AML-193 (cell line): ENCODE measurements around the gene TKT.
"Not testable (repeated sequence)": the region's sequence is repeated elsewhere in the genome, so short reads cannot be mapped to it uniquely, and the experiment has no call there.

Experiments used
- DNase-seq, 2 experiments: peaks; one replicate each; lab custom pipeline; 2025; lab: John Stamatoyannopoulos, UW

TKT gene

DNA sequence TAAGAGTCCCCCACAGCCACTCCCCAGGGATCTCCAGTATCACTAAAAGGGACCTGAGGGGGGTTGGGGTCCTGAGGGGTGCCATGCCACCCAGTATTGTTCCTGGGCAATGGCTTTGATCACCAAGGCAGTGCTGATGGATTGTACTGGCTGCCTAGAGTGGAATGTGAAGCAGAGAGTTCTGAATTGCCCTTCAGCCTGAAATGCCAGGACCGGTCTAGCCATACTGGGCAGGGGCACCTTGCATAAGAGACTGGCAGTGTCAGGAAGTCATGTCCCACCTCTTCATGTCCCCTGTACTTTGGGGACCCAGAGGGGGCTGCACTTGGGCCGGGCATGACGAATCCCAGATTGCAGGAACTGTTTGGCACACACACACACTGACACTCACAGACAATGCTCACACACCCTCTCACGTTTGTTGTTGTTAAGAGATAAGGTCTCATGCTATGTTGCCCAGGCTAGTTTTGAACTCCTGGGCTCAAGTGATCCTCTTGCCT is 4.5 kb upstream of the TKT start:
- no peak for DNase-seq

DNA sequence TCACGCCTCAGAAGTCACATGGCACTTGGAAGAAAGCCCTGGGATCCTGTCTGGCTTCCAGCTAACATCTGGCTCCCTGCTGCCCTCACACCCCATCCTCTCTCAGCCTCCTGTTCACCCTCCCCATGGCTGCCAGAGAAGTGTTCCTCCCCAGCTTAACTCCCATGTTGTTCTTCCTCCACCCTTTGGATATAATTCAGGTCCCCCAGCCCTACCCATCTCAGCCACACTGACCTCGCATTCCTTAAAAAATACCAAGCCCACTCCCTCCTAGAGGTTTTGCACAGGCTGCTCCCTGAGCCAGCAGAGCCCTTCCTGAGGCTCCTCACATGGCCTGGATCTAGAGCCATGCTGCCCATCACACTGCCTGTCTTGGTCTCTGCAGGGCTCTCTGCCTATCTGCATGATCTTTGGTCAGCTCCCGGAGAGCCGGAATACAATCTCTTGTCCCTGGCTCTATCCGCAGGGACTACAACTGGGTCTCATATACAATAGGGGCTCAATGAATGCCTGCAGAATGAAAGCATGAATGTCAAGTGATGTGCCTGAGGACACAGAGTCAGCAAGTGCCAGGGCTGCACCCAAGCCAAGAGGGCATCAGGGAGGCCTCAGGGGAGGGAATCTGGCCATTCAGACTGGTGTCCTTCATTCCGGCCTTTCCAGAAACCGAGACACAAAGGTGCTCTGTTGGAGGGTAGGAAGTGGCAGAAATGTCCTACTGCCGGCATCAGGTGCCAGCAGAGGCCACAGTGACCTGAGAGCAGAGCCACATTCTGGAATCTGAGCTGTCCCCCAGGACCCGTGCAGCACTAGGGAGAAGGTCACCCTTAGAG is 3.8 kb upstream of the TKT start:
- DNase-seq, result no peak

DNA sequence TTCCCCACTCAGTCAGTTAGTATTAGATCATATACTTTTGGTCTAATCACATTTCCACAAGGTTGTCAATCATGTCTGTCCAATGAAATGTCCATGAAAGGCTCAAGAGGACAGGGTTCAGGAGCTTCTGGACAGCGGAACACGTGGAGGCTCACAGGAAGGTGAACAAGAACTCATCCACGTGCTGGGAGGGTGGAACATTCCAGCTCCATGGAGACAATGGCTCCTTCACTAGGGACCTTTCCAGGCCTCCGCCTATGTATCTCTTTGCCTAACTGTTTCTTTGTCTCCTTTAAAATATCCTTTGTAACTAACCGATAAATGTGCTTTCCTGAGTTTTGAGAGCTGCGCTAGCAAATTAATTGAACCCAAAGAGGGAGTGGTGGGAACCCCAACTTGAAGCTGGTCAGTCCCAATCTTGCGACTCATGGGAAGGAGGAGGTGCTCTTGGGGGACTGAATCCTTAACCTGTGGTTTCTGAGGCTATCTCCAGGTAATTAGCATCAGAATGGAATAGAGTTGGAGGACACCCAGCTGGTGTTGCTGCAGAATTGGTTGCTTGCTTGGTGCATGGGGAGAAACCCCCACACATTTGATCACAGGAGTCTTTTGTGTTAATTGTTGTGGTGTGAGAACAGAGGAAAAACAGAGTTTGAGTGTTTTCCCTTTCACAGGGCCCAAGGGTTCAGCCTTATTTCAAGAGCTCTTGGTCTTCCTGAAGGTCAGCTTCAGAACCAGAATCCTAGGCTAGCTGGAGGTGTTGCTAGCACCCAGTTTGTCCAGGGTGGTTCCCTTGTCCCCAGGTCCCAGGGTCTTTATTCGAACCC is 3.0 kb upstream of the TKT start:
- no peak for DNase-seq

DNA sequence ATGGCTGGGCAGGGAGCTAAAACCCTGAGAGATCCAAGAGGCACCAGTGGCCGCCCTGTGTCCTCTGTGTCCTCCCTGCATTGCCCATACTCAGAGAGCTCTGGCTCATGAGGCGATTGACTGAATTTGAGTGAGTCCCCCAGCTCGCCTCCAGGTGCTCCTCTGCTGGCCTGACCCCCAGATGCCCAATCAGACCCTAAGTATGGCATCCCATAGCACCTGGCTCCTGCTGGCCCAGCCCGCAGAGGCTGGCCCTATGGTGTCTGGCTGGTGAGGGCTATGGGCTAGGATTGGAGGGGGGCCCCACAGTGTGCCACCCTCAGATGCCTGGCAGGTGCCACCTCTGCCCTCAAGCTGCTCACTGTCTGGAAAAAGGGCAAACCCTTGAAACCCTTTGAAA is 1.6 kb upstream of the TKT start:
- DNase-seq, result no peak

DNA sequence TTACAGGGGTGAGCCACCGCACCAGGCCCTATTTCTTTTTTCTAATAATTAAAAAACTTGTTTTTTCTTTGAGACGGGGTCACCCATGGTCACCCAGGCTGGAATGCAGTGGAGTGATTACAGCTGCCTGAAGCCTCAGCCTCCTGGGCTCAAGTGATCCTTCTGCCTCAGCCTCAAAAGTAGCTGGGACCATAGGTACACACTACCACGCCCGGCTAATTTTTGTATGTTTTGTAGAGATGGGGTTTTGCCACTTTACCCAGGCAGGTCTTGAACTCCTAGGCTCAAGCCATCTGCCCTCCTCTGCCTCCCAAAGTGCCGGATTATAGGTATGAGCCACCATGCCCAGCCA is 858 bp upstream of the TKT start:
- DNase-seq, result no peak

DNA sequence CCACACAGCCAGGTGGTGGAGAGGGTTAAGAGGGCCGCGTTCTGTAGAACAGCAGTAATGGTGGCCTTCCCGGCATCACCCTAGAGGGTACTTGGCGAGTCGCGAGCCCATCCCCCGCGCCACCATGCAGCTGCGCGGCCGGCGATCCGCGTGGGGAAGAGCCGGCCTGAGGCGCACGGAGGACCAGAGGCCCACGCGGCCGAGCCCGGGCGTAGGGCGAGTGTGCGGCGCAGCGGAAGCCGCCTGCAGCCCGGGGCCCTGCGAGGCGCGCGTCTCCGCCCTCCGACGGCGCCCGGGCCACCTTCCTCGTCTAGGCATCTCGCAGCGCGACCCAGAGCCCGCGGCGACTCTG is 423 bp downstream of the TKT start:
- DNase-seq, result peak in 1 of 2 experiments; percentile 41

DNA sequence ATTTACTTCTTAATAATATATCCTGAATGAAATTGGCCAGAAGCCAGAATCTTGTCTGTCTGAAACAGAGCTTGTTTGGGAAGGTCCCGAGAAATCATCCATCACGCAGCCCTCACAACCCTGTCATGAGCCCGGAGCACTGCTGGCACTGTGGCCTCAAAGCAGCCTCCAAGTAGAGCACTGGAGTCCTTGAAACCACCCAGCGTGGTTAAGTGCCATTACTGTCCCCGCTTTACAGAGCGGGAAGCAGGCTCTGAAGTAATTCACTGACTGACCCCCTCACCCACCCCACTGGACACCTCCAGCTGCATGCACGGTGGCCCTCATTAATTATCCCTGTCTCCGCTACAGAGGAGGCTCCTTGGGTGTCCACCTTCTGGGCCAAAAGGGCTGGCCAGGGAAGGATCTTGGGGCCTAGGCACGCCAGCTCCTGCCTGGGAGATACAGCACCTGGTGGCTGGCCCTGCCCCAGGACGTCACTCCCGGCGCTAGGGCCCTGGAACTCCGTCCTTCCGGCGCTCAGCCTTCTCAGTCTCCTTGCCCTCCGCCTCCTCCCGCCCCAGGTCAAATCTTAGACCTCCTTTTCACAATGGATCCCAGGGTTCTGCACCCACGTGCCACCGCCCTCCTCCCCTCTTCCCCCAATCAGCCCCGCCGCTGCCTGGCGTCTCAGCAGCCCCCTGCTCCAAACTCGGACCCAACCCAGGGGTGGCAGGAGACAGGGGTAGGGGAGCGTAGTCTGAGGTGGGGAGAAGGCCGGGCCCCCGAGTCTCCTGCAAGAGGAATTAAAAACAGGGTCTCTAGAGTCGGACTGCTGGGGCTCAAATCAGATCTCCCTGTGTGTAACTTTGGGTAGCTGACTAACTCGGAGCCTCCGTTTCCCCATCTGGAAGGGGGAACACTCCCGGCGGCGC is 1.1 kb downstream of the TKT start:
- DNase-seq, result peak; percentile 41 to 49

DNA sequence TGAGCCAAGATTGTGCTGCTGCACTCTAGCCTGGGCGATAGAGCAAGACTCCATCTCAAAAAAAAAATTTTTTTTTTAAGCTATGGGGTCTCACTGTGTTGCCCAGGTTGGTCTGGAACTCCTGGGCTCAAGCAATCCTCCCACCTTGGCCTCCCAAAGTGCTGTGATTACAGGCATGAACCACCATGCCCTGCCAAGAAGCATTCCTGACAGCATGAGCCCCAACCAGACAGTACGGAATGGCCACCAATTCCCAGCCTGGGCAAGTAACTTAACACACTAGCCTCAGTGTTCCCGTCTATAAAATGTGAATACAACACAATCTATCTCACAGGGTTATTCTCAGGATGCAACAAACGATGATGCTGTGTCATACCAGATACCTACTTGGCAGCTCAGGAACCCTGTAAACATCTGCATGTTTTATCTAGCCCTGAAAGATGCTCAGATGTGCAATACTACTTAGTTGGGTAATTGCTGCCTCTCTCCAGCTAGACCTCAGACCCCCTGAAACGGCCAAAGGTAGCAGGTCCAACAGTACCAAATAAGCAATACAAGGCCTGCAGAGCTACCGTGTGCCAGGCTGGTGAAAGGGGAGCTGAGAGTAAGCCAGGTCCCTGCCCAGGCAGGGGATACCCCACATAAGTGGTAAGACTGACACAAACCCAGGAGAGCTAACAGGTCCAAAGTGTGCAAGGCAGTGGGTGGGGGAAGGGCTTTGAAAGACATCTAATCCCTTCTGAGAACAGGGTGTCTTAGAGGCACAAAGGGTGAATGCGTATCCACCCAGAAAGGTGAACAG is 1.9 kb downstream of the TKT start:
- DNase-seq, result no peak

DNA sequence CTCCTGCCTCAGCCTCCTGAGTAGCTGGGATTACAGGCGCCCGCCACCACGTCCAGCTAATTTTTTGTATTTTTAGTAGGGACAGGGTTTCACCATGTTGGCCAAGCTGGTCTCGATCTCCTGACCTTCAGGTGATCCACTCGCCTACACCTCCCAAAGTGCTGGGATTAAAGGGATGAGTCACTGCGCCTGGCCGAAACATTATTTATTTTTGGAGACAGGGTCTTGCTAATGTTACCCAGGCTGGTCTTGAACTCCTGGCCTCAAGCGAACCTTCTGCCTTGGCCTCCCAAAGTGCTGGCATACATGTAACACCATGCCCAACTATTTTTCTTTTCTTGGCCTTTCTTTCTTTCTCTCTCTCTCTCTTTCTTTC is 2.9 kb downstream of the TKT start:
- not testable (repeated sequence) for DNase-seq

DNA sequence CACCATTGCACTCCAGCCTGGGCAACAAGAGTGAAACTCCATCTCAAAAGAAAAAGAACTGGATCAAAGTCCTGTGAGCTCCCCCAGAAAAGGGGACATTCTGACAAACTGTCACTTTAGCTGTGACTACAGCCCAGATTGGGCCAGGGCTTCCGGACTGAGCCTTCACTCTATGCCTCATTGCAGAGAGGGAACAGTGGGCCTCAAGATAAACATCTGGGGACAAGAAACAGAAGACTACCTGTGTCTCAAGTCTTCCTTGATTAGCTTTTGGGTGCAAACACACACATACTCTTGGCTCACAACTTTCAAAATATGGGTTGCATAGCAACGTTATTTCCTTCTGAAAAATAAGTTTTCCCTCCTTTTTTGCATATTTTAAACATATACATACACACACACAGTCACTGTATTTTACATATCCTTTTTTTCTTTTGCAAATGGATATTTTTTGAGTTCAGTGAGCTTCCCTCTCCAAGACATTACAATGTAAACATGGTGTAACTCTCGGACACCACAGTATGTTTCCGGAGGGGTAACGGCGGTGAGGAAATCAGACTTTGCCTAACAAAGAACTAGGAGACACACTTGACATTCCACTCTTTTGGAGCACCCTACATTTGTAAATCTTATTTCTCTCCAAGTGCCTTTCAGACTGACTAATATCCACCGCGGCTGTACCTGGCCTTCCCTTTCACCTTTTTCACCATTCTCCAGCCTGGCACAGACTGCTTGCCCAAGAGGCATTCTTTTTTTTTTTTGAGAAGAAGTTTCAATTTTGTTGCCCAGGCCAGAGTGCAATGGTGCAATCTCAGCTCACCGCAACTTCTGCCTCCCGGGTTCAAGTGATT is 3.5 kb downstream of the TKT start:
- peak; percentile 83 to 86 for DNase-seq

DNA sequence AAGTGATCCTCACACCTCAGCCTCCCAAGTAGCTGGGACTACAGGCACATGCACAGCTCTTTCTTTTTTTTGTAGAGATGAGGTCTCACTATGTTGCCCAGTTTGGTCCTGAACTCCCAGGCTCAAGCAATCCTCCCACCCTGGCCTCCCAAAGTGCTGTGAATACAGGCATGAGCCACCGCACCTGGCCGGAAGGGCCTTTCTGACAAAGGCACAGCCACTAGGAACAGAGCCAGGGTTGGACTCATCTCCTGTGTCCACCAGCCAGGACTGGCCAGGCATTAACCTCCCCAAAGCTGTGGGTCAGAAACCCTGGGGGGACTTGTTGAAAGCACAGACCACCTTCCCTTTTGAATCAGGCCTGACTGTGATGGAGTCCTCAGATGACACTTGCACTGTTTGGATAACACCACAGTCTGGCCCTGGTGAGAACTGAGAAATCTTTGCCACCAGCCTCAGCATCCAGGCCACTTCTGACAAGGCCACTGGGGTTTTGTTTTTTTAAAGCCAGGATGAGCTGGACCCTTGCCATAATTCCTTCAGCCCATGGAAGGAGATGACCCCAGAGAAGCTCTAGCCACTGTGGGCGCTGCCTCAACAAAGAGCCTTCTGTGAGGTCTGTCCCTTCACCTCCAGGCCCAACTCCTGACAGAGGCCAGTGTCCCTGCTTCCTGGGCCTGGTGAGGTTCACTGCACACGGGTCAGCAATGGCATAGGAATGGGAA is 4.8 kb downstream of the TKT start:
- DNase-seq, result no peak

DNA sequence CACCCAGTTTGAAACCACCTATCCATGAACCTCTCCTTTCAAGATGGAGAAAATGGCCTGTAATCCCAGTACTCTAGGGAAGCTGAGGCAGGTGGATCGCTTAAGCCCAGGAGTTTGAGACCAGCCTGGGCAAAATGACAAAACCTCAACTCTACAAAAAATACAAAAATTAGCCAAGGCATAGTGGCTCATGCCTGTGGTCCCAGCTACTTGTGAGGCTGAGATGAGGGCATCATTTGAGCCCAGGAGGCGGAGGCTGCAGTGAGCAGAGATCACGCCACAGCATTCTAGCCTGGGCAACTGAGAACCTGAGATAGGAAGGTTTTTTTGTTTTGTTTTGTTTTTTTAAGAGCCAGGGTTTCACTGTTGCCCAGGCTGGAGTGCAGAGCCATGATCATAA is 5.4 kb downstream of the TKT start:
- no peak for DNase-seq

DNA sequence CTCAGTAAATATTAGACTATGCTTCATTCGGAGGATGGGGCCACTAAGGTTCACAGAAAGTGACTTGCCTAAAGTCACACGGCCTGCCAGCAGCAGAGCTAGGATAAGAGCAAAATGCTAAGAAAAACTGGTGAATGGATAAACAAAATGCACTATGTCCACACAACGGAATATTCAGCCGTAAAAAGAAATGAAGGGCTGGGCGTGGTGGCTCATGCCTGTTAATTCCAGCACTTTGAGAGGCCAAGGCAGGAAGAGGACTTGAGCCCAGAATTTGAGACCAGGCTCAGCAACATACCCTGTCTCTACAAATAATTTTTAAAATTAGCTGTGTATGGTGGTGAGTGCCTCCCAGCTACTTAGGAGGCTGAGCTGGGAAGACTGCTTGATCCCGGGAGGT is 7.7 kb downstream of the TKT start:
- no peak for DNase-seq

DNA sequence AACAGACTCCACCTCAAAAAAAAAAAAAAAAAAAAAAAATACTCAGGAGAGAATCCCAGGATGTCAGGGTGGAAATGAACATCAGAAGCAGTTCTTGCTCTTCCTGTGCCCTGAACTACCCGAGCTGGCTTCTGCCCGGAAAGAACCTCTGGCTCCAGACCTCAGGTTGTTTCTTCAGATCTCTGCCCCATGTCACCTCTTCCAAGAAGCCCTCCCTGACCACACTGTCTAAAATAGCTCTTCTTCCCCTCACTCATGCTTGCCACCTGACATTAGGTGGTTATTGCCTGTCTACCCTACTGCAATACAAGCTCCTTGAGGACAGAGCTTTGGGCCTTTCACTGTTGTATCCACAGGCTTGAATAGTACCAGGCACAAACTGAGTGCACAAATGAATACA is 8.2 kb downstream of the TKT start:
- DNase-seq, result no peak

DNA sequence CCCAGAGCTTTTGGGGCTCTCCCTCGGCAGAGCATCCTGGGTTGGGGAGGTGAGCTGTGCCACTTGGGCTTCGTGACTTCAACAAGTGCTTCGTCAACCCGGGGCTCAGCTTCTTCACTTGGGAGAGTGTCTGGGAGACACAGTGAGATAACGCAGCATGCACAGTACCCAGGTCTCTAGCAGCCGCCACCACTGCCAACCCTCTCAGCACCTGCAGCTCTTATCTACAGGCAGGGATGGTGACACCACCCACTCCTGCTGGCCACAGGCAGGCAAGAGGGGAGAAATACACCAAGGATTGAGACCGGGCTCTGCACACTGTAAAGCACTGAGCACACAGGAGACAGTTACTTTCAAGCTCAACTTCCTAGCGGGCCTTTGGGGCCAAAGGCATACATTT is 11.6 kb downstream of the TKT start:
- DNase-seq, result no peak

DNA sequence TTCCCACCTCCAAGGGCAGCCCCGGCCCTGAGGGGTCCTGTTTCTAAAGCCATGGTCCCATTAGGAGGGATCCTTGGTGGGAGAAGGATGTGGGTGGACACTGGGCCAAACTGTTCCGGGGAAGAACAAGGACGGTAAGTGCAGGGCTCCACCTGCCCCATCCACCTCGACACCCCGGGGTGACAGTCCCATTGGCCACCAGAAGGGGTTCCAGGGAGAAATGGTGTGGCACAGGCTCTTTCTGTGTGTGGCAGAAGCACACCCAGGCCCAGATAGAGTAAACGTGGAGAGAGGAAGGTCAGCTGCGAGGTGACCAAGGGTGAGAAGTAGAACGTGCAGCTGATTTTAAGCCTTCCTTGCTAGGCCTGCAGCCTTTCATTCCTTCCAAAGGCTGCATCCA is 12.0 kb downstream of the TKT start:
- DNase-seq, result no peak

DNA sequence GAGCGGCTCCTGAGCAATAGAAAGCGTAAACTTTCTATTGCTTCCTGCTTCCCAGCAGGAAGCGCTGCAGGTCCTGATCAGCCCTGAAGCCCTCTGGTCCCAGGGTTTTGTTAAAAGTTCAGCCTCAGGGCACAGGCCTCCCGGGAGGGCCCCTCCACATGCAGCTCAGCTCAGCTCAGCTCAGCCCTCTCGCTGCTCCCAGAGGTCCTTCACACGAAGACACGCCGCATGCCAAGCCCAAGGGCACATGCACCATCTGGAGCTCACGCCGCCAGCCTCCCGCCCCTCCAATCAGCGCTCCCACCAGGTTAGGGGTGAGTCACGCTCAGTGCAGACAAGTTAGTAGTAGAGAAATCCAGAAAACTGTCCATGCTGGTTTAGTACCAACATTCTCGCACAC is 12.7 kb downstream of the TKT start:
- DNase-seq, result no peak

DNA sequence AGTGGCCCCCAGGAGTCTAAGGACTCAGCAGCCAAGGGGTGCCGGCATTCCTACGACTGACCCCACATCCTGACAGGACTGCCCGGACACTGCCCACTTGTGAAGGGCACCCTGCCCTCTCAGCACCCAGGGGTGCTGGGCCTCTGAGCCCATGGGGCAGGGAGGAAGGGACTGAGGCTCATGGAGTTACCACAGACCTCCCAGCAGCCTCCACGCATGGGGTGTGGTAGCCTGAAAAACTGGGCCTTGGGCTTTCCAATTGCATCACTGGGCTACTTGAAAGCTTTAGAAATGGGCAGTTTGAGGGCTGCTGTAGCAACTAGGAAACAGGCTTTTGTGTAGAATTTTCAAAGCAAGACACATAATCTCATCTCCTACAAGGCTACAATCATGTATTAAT is 13.2 kb downstream of the TKT start:
- peak in 1 of 2 experiments; percentile 32 for DNase-seq

DNA sequence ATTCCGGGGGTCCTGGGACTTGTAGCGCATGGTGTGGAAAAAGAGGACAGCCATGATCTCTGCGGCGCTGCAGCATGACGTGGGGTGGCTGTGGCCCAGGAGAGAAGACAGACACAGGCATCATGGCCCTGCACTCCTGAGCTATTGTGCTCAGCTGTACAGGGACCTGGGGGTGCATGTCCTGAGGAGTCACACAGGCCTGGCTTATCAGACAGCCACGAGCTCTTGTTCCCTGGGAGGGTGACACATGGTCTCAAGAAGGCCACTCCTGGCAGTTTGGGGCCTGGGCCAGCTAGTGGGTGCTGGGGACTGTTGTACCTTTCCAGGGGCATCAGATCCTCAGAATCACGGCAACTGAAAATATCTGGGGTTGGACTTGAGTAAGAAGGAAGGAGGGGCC is 13.7 kb downstream of the TKT start:
- no peak for DNase-seq
